H9 (cell line): Measurements from ENCODE around the gene SLC5A2. TPM values are rescaled to one million over a fixed set of nuclear protein-coding genes. Genes with fewer than 3 reads are reported as not detected.

Experiments
- DNase-seq: peaks from one replicate; pipeline ENCODE4 v3.0.0-alpha.2; 2017
- H2AFZ ChIP-seq: one replicate; pipeline ENCODE4 v1.6.1; 2013; ENCODE audit warnings: mild to moderate bottlenecking, low read length, control low read depth, moderate library complexity
- H2AK5ac ChIP-seq: 2 replicates; pipeline ENCODE4 v1.6.1; 2013; ENCODE audit warnings: low read length, control low read depth, mixed read lengths; ENCODE audit not compliant: insufficient read length
- H2BK120ac ChIP-seq: one replicate; pipeline ENCODE4 v1.6.1; 2013; ENCODE audit warnings: low read depth, mild to moderate bottlenecking, low read length, control low read depth, inconsistent platforms; ENCODE audit not compliant: poor library complexity, severe bottlenecking
- H2BK12ac ChIP-seq: 2 replicates; pipeline ENCODE4 v1.6.1; 2013; ENCODE audit warnings: low read length, control low read depth, mixed read lengths, low read depth; ENCODE audit not compliant: insufficient read length
- H2BK15ac ChIP-seq: 2 replicates; pipeline ENCODE4 v1.6.1; 2013; ENCODE audit warnings: low read depth, low read length, control low read depth
- H2BK20ac ChIP-seq: one replicate; pipeline ENCODE4 v1.6.1; 2013; ENCODE audit warnings: low read depth, mild to moderate bottlenecking, low read length, control low read depth, inconsistent platforms; ENCODE audit not compliant: poor library complexity, severe bottlenecking
- H2BK5ac ChIP-seq: 2 replicates; pipeline ENCODE4 v1.6.1; 2013; ENCODE audit warnings: low read length, control low read depth, mixed read lengths; ENCODE audit not compliant: insufficient read length
- H3K14ac ChIP-seq: 2 replicates; pipeline ENCODE4 v1.6.1; 2013; ENCODE audit warnings: low read length, control low read depth; ENCODE audit not compliant: insufficient read depth
- H3K18ac ChIP-seq: 2 replicates; pipeline ENCODE4 v1.6.1; 2013; ENCODE audit warnings: low read depth, mild to moderate bottlenecking, mixed read lengths, low read length, control low read depth; ENCODE audit not compliant: insufficient read length
- H3K23ac ChIP-seq: 2 replicates; pipeline ENCODE4 v1.6.1; 2013; ENCODE audit warnings: low read length, control low read depth, mixed read lengths, low read depth; ENCODE audit not compliant: insufficient read length
- H3K23me2 ChIP-seq: 2 replicates; pipeline ENCODE4 v1.6.1; 2013; ENCODE audit warnings: low read depth, mild to moderate bottlenecking, mixed read lengths, low read length, control low read depth; ENCODE audit not compliant: insufficient read length, poor library complexity, severe bottlenecking
- H3K27ac ChIP-seq: 2 replicates; pipeline ENCODE4 v1.5.1; 2013; ENCODE audit warnings: low read length, control low read depth, mixed read lengths, low read depth; ENCODE audit not compliant: insufficient read length
- H3K27me3 ChIP-seq: 2 replicates; pipeline ENCODE4 v1.6.1; 2013; ENCODE audit warnings: low read length, control low read depth, inconsistent platforms; ENCODE audit not compliant: insufficient read depth
- H3K4ac ChIP-seq: 2 replicates; pipeline ENCODE4 v1.6.1; 2013; ENCODE audit warnings: low read depth, mild to moderate bottlenecking, control low read depth, inconsistent platforms, low read length, moderate library complexity
- H3K4me1 ChIP-seq: 2 replicates; pipeline ENCODE4 v1.6.1; 2013; ENCODE audit warnings: low read length, control low read depth, inconsistent platforms; ENCODE audit not compliant: insufficient read depth
- H3K4me2 ChIP-seq: 2 replicates; pipeline ENCODE4 v1.6.1; 2013; ENCODE audit warnings: low read length, control low read depth, mixed read lengths; ENCODE audit not compliant: insufficient read length, insufficient read depth
- H3K56ac ChIP-seq: 2 replicates; pipeline ENCODE4 v1.6.1; 2013; ENCODE audit warnings: low read depth, mild to moderate bottlenecking, mixed read lengths, low read length, control low read depth; ENCODE audit not compliant: insufficient read length
- H3K79me1 ChIP-seq: 2 replicates; pipeline ENCODE4 v1.6.1; 2013; ENCODE audit warnings: low read depth, mild to moderate bottlenecking, moderate library complexity, low read length, control low read depth, inconsistent platforms; ENCODE audit not compliant: insufficient read depth, poor library complexity, severe bottlenecking
- H3K79me2 ChIP-seq: 2 replicates; pipeline ENCODE4 v1.6.1; 2013; ENCODE audit warnings: low read length, control low read depth, inconsistent platforms; ENCODE audit not compliant: insufficient read depth
- H3K9ac ChIP-seq: 2 replicates; pipeline ENCODE4 v1.6.1; 2013; ENCODE audit warnings: low read length, control low read depth, mixed read lengths; ENCODE audit not compliant: insufficient read length; ENCODE audit errors: extremely low read depth
- H3K9me3 ChIP-seq: one replicate; pipeline ENCODE4 v1.6.1; 2013; ENCODE audit warnings: low read depth, low read length, inconsistent platforms; ENCODE audit not compliant: control insufficient read depth
- H3T11ph ChIP-seq: one replicate; pipeline ENCODE4 v1.6.1; 2013; ENCODE audit warnings: mild to moderate bottlenecking, low read length, control low read depth, inconsistent platforms
- H4K20me1 ChIP-seq: one replicate; pipeline ENCODE4 v1.6.1; 2013; ENCODE audit not compliant: control insufficient read depth, insufficient read length, insufficient read depth
- H4K5ac ChIP-seq: 2 replicates; pipeline ENCODE4 v1.6.1; 2013; ENCODE audit warnings: low read depth, mild to moderate bottlenecking, mixed read lengths, low read length, control low read depth; ENCODE audit not compliant: insufficient read length
- H4K8ac ChIP-seq: replicated peaks from 2 replicates; pipeline ENCODE4 v1.6.1; 2013; ENCODE audit warnings: low read length, control low read depth, mixed read lengths, low read depth; ENCODE audit not compliant: insufficient read length
- H4K91ac ChIP-seq: 2 replicates; pipeline ENCODE4 v1.6.1; 2013; ENCODE audit warnings: low read depth, mild to moderate bottlenecking, moderate library complexity, mixed read lengths, low read length, control low read depth; ENCODE audit not compliant: insufficient read length
- H3K27ac Mint-ChIP-seq, 3 experiments: 2 replicates in 2 of 3; 3 replicates in 1 of 3; pipeline ENCODE4 v1.8.0; 2020 to 2021; ENCODE audit warnings: mixed read lengths in 3 of 3, mild to moderate bottlenecking in 1 of 3, moderate library complexity in 1 of 3
- H3K27me3 Mint-ChIP-seq: 2 replicates; pipeline ENCODE4 v1.8.0; 2021; ENCODE audit warnings: low read depth, mild to moderate bottlenecking, moderate library complexity, mixed read lengths
- H3K36me3 Mint-ChIP-seq, 3 experiments: 2 replicates in 2 of 3; 3 replicates in 1 of 3; pipeline ENCODE4 v1.8.0; 2020 to 2021; ENCODE audit warnings: low read depth in 3 of 3, mixed read lengths in 3 of 3; ENCODE audit not compliant: insufficient read depth in 1 of 3
- H3K4me1 Mint-ChIP-seq, 2 experiments: 2 replicates each; pipeline ENCODE4 v1.8.0; 2020; ENCODE audit warnings: mixed read lengths in 2 of 2
- H3K4me3 Mint-ChIP-seq, 2 experiments: 2 replicates in 1 of 2; 3 replicates in 1 of 2; pipeline ENCODE4 v1.8.0; 2020 to 2021; ENCODE audit warnings: mild to moderate bottlenecking in 2 of 2, mixed read lengths in 2 of 2, moderate library complexity in 1 of 2
- H3K9me3 Mint-ChIP-seq, 2 experiments: 2 replicates in 1 of 2; 3 replicates in 1 of 2; pipeline ENCODE4 v1.8.0; 2020; ENCODE audit warnings: mild to moderate bottlenecking in 2 of 2, mixed read lengths in 2 of 2, moderate library complexity in 1 of 2
- CTCF ChIP-seq: fragments of 200-600 bp; sonication (generic); conservative IDR thresholded peaks from 3 replicates; pipeline ENCODE4 v1.8.0; 2021; ENCODE audit warnings: antibody characterized with exemption, mild to moderate bottlenecking
- WGBS: extraction: QIAGEN DNeasy Blood & Tissue Kit; methylation state at CpG from one replicate; pipeline ENCODE4 v1.1.7; 2013; ENCODE audit warnings: missing lambda C conversion rate, low lambda C conversion rate, mixed read lengths; ENCODE audit not compliant: insufficient read length; ENCODE audit errors: extremely low coverage; 5-methylcytosine and 5-hydroxymethylcytosine counted together
- total RNA-seq: library from RNA; stranded (reverse); gene quantifications from 2 replicates; pipeline ENCODE4 v1.2.1, GENCODE V29; 2021

Gene SLC5A2
- total RNA-seq, 1 experiment from 2014 or later = 0.52 TPM

- H2BK20ac ChIP-seq = no peak overlapping the region
- peaks cover 6% of the 10 kb centered on the region; the same call in 1 of the 2 replicates for H3K4me1 ChIP-seq
- H3K27me3 ChIP-seq = no peaks in the 10 kb centered on the region
- no peak overlapping the region for H2BK15ac ChIP-seq
- no peaks in the 10 kb centered on the region for H3K79me1 ChIP-seq
- no peaks in the 10 kb centered on the region for H3K79me2 ChIP-seq
- H4K20me1 ChIP-seq = no peaks in the 10 kb centered on the region
- no peak overlapping the region for H2BK12ac ChIP-seq
- H3K23ac ChIP-seq = no peak overlapping the region
- H3T11ph ChIP-seq = no peak overlapping the region
- H4K8ac ChIP-seq = no peak overlapping the region
- no peak overlapping the region for H3K4me3 Mint-ChIP-seq
- no peak overlapping the region for H4K5ac ChIP-seq
- H2BK5ac ChIP-seq = no peak overlapping the region
- H2BK120ac ChIP-seq = no peak overlapping the region
- no peak overlapping the region for H3K4ac ChIP-seq
- no peak overlapping the region for H4K91ac ChIP-seq
- TF ChIP-seq CTCF = no peak
- no peak overlapping the region for H3K27ac ChIP-seq
- WGBS = no CpG with 5 or more reads among the region's 8 CpGs
- H3K56ac ChIP-seq = no peak overlapping the region
- no peak overlapping the region; the same call in 1 of the 2 replicates for H3K14ac ChIP-seq
- H3K36me3 Mint-ChIP-seq = peaks cover 5 to 48% (median 25%) of the 10 kb centered on the region in 3 experiments
- H2AFZ ChIP-seq = no peak overlapping the region
- no peak for DNase-seq
- H3K23me2 ChIP-seq = no peaks in the 10 kb centered on the region
- H3K9ac ChIP-seq = no peak overlapping the region
- no peak overlapping the region for H2AK5ac ChIP-seq
- no peaks in the 10 kb centered on the region for H3K9me3 ChIP-seq
- H3K4me1 Mint-ChIP-seq = peaks cover 18% of the 10 kb centered on the region in 2 experiments
- no peaks in the 10 kb centered on the region for H3K9me3 Mint-ChIP-seq
- H3K4me2 ChIP-seq = no peak overlapping the region
- H3K27me3 Mint-ChIP-seq = no peaks in the 10 kb centered on the region
- no peak overlapping the region; a peak in 1 of 7 replicates for H3K27ac Mint-ChIP-seq
- no peak overlapping the region for H3K18ac ChIP-seq
Observed at GRCh38 chr16:31498493-31498892, 15.6 kb downstream of the SLC5A2 start.
